Activated CD8-positive, alpha-beta memory T cell treated with anti-CD3 and anti-CD28 coated beads, Interleukin-2, amount 50 U/mL, for 1 hour (primary cell): Measurements from ENCODE around the gene ARID5A.
"Not testable (repeated sequence)": the region's sequence is repeated elsewhere in the genome, so short reads cannot be mapped to it uniquely, and the experiment has no call there.

ENCODE experiments used
- DNase-seq: peaks from one replicate; pipeline ENCODE4 v3.0.0-alpha.2; 2020; ENCODE audit errors: extremely low read depth

Gene ARID5A

DNA sequence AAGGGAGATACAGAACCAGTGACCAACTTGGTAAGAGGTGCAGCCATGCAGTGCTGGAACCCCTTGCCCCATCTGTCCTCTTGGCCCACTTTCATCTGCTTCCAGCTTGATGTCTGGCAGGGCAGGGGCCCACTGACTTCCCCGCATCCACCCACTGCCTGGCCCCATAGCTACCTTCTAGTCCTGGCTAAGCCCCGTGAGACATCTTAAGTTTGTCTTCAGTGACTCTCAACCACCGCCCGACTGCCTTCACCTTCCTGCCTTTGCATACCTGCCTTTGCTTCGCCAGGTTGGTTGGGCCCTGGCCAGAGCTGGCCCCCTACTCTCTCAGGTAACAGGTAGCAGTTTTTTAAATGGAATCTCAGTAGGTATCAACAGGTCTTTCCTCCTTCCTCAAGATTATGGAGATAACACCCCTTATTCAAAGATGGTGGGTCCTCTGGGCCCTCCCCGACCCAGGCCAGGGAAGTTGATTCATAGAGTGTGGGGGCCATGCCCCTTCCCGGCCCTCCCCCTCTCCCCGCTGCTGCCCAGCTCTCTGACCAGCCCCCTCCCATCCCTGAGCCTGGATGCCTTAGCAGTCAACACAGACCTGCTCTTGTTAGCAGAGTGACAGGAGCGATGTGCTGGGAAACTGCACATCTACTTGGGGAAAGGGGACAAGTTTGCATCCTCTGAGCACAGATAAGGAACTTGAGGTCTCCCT lies 2.8 kb downstream of the ARID5A start:
- DNase-seq, result no peak

DNA sequence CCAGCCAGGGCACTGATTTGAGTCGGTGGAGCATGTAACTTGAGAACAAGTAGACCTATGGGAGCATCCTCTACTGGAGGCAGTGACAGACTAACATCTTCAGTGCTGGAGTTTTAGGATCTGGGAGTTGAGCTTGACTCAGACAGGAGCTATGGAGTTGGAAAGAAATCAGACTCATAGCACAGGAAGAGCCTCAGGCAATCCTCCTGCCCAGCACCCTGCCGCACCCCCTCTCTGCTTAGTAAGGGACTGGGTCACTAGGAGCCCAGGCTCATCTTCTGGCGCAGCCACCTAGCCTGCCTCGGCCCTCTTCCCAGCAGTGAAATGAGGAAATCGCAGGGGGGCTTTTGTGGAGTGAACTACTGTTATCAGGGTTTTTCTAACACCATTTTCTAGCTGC lies 3.6 kb downstream of the ARID5A start:
- DNase-seq, result no peak

DNA sequence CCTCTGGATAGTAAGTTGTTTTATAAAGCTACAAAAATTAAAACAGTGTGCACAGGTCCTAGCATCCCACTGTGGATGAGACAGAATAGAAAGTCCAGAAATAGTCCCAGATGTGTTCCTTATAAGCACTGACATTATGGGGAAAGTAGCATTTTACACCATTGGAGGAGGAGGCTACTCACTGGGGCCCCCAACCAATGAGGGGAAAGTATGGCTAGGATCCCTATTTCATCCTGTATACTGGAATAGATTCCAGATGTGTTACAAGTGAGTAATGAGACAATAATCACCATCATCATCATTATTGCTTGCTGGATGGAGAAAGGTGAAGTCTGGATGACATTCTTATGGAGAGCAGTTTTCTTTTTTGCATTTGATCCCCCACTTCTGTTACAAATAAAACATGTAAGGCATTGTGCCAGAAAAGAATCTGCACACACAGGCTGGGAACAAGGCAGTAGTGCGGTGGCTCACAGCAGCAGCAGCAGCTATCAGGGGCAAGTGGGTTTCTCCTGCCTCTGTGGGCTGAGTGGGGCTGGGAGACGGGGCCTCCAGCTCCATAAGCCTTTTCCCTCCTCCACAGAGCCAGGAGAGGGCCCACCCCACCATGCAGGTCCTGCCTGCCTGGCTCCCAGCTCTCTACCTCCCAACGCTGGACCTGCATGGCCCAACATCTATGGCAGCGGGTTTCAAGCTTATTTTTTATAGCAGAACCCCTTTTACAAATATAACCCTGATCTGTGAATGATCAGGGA lies 5.0 kb downstream of the ARID5A start:
- no peak for DNase-seq

DNA sequence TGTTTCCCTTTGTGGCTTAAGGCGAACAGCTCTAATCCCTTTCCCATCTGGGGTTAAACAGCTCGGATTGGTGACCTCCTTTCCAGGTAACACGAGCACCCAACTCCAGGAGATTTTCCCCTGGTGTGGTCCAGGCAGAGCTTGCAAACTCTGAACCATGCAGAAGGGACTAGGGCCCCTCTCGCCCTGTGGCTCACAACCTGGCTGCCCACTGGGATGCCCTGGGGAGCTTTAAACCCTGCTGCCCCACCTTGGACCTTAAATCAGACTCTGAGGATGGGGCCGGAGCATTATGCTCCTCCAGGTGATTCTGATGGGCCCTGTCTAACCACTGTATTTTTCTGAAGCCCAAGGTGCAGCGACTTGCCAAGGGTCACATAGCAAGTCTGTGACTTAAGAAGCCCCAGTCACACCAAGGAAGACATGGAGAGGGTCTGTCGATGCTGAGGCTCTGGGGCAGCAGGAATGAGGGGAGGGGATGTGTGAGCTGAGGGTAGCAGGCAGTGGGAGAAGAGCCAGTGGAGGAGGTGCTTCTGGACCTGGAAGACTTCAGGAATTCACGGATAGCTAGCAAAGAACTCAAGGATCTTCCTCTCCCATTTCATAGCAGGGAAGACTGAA lies 5.9 kb downstream of the ARID5A start:
- DNase-seq, result no peak

DNA sequence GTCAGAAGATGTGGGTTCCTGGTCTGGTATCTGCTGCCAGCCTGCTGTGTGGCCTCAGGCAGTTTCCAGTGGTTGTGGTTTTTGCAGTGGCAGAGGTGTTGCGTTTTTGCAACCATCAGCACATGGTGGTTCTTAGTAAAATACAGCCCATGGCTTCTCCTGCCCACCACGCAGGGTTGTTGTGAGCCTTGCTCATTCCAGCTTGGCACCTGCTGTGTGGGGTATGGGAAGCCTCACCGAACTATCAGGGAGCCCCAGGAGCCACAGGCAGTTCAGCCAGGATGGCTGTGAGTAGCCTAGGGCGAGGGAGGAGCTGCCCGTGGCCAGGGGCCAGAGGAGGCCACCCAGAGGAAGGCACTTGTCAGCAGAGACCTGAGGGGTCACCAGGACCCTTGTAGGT lies 9.8 kb downstream of the ARID5A start:
- no peak for DNase-seq

DNA sequence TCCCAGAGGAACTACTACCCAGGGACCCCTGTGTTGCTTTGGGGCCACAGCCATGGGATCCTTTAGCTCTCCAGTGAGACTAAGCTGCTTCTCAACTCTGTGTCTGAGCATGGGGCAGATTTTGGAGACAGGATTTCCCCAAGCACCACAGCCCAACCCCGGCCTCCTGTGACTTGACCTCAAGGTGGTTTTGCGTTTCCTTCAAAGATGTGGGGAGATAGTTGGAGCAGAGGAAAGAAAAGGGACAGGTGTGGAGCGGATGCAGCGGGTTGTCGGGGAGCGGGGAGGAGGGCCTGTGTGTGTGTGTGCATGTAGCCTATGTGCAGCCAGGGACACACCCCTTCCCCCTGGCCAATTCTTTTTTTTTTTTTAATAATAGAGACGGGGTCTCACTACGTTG lies 10.2 kb downstream of the ARID5A start:
- DNase-seq, result no peak

DNA sequence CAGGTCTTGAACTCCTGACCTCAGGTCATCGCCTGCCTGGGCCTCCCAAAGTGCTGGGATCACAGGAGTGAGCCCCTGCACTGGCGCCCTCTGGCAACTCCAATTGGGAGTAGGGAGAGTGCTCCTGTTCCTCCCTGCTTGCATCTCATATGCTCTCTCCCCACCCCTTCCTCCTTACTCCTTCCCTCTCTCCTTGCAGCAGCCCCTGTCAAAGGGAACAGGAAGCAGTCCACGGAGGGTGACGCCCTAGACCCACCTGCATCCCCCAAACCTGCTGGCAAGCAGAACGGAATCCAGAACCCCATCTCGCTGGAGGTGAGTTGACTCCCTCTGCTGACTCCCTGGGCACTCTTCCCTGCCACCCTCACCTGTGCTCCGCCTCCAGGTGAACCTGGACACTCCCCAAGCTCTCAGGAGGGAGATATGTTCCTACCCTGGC lies 10.7 kb downstream of the ARID5A start:
- no peak for DNase-seq

DNA sequence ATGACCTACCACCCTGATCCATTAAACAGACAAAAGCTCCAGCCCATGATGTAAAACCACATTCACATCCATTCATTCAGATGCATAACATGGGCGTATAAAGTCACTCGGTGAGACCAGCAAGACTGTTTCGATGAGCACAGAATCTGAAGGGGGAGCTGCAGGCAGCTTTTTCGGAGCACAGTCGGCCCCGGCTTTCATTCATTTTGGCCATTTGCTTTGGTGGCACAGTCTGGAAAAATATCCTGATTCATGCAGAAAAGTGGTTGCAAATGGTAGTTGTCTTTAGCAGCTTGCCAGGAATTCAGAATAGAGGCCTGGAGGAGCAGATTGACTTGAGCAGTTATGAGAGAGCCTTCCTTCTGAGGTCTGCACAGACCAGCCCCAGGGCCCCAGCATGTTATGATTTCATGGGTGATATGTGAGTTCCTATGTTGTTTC lies 11.2 kb downstream of the ARID5A start:
- DNase-seq, result no peak

DNA sequence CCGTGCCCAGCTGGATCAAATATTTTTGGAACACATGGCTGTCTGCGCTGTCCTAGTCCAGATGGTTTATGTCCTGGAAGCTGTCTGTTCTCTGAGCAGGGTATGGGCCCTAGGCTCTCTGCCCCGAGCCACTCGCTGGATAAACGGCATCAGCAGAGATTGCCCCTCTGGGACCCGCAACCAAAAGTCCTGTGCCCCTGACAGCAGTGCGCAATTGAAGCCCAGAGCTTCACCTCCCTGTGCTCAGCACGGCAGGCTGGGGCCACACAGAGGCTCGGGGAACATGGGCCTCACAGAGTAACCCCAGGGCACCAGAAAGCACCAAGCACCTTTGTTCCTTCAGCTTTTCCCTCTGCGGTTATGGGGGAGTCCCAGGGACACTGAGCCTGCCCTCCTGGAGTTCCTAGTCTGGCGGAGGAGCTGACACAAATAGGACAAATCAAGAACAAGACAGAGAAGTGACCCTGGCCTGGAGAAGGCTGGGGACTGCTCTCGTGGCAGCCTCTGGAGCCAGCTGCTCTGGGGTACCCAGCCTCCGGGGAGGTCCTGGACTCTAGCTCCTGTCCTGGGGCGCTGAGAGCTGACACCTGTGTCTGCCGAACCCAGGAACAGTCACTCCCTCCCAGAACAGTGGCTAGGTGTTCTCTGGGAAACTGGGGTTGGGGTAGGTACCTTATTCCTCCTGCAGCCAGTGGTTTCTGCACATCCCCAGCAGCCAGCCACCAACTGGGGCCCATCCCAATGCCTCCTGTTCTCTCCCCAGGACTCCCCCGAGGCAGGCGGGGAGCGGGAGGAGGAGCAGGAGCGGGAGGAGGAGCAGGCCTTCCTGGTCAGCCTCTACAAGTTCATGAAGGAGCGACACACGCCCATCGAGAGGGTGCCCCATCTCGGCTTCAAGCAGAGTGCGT lies 12.3 kb downstream of the ARID5A start:
- no peak for DNase-seq

DNA sequence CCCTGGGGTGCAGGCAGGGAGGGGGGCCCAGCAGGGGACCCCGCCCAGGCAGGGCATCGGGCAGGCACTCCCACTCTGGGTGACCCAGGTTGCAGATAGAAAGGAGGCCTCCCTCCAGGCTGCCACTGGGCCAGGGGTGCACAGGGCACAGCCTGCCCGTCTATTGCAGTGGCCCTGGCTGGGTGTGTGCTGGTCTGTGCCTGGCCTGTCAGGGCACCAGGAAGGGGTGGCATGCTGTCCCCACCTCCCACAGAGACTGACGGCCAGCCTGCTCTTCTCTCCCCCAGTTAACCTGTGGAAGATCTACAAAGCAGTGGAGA lies 12.9 kb downstream of the ARID5A start:
- DNase-seq, result no peak

DNA sequence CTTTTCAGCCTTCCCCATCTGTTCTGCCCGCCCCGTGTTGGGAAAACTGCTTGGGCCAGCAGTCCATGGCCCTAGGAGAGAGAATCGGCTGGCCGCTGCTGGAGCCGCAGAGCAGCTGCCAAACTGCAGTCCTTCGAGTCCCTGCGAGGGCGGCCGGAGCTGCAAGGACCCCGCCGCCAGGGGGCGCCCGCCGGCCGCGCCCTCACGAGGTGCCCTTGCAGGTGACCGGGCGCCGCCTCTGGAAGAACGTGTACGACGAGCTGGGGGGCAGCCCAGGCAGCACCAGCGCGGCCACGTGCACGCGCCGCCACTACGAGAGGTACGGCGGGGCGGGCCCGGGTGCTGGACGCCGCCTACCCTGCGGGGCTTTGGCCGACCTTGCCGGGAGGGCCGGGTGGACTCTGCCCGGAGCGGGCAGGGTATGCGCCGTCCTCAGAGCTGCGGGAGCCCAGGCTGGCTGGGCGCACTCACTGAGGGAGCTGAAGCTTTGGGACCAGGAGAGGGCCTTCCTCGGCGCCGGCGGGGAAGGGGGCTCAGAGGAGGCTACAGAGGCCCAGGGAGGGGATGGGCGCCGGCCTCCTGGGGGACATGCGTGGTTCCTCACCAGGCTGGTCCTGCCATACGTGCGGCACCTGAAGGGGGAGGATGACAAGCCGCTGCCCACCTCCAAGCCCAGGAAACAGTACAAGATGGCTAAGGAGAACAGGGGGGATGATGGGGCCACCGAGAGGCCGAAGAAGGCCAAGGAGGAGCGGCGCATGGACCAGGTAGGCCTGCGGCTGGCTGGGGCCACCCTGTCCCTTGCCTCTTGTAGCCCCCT lies 13.6 kb downstream of the ARID5A start:
- no peak for DNase-seq

DNA sequence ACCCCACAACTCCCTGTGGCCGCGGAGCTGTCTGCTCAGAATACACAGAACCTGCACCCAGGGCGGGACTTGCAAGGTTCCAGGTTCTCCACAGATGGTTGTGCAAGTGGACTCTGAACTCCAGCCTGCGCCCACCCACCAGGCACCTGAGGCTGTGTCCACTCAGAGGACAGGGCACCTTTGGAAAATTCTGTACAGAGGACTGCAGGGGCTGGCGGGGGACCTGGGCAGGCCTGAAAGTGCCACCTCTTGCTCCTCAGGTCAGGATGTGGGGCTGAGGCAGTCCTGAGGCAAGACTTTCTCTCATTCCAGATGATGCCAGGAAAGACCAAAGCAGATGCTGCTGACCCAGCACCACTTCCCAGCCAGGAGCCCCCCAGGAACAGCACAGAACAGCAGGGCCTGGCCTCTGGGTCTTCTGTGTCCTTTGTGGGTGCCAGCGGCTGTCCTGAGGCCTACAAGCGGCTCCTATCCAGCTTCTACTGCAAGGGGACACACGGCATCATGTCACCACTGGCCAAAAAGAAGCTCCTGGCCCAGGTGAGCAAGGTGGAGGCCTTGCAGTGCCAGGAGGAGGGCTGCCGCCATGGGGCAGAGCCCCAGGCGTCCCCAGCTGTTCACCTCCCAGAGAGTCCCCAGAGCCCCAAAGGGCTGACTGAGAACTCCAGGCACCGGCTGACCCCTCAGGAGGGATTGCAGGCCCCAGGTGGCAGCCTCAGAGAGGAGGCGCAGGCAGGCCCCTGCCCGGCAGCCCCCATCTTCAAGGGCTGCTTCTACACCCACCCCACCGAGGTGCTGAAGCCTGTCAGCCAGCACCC lies 14.4 kb downstream of the ARID5A start:
- DNase-seq, result no peak

DNA sequence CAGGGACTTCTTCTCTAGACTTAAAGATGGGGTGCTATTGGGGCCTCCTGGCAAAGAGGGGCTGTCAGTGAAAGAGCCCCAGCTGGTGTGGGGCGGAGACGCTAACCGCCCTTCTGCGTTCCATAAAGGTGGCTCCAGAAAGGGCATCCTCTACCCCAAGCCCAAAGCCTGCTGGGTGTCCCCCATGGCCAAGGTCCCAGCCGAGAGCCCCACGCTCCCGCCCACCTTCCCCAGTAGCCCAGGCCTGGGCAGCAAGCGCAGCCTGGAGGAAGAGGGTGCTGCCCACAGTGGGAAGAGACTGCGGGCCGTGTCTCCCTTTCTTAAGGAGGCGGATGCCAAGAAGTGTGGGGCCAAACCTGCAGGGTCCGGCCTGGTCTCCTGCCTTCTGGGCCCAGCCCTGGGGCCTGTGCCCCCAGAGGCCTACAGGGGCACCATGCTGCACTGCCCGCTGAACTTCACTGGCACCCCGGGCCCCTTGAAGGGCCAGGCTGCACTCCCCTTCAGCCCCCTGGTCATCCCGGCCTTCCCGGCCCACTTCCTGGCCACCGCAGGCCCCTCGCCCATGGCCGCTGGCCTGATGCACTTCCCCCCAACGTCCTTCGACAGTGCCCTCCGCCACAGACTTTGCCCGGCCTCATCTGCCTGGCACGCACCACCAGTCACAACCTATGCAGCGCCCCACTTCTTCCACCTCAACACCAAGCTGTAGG lies 15.2 kb downstream of the ARID5A start:
- DNase-seq, result no peak

DNA sequence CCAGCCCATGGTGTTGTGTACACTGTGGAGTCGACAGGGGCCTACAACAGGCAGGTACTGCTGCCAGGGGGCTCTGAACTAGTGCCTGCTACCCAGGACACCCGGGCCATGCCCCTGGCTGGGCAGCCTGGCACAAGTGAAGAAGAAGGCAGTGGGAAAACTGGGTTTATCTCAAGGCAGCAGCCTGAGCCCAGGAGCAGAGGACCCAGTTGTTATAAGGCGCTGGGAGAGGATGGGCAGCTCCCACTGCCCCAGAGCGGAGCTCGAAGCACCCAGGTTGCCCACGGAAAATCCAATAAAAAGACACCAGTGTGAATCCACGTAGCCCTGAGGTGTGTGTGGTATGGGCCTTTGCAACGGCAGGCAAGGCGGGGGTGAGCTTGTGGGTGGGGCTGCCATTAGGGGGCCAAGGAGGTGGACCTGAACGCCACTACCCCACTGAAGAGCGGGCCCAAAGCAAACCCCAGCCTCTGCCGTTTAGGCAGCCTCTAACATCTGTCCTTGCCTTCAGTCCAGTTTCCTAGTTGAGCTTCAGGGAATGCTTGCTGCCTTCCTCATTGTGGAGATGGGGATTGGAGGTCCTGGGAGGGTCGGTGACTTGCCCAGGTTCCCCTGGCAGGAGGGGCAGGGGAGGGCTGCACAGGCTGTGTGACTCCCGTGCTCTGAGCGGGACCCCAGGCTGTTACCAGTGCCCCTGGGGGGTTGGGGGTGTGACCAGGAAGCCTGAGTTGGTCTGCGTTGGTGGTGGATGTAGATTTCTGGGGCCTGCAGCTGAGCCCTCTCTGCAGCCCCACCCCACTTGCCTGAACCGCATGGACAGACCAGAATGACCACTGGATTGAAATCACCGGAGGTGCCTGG lies 16.0 kb downstream of the ARID5A start:
- DNase-seq, result no peak

DNA sequence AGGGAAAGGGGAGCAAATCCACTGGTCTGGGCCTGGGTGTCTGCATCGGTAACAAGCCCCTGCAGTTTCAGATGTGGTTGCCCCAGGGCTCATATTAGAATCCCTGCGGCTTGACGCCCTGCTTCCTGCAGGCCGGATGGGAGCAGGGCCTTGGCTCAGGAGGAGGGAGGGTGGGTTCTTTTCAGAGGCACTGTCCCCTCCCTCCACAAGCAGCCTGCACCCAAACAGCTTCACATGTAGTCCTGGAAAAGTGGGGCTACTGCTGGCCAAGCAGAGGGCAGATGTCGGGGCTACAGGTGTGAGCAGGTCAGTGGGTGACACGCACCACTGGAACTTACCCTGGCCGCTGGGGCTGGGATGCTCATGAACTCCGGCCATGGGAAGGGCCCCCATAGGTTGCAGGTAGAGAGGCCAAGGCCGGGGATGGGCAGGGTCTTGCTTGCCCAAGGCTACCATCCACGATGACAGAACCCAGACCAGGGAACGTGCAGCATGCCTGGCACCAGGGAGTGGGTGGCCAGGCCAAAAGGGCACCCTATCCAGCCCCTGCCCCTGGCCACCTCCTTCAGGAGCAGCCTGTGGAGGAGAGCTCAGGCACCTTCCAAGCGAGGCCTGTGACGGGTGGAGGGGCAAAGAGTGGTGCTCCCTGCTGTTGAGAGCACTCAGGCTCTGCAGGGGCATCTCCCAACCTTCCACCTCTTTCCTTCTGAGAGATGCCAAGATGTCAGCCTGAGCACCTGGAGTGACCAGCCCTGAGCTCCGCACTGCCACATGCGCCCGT lies 16.8 kb downstream of the ARID5A start:
- no peak for DNase-seq

DNA sequence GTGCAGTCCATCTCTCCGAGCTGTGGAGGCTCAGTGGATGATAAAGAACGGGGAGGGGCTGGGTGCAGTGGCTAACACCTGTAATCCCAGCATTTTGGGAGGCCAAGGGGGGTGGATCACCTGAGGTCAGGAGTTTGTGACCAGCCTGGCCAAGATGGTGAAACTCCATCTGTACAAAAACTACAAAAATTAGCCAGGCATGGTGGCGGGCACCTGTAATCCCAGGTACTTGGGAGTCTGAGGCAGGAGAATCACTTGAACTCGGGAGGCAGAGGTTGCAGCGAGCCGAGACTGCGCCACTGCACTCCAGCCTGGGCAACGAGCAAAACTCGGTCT lies 17.4 kb downstream of the ARID5A start:
- DNase-seq, result not testable (repeated sequence)

DNA sequence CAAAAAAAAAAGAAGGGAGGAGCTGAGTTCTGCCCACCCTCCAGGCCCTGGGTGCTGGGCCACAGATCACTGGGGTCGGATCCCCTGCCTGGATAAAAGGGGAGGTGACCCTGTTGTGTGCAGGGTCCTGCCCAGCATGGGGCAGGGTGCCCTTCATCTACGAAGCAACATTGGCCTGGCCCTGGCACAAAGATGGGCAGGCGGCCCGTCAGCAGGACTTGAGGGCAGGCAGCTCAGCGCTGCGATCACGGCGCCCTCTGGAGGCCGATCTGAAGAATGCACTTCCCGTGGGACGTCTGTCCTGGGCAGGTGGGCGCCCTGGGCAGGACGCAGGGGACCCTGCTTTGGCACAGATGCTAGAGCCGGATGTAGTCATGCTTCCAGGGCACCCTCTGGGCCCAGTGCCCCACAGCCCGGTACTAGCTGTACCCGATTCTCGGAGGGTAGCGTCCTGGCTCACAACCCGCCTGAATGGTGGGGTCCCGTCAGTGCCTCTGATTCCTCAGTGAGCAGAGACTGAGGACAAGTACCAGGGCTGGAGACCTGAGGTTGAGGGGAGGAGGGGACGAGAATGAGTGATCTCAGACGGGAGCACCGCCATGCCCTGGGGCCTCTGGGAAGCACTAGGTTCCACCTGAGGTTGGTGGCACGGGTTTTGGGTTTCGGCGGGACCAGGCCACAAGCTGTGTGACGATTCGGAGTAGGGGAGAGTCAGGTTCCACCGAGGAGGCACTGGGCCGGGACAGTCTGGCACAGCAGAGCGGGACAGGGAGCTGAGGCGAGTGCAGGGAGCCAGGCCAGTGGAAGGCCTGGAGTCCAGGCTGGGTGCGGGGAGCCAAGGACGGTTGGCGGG lies 18.0 kb downstream of the ARID5A start:
- DNase-seq, result no peak
